Measurements from ENCODE around the gene NGEF. TPM values are rescaled to one million over a fixed set of nuclear protein-coding genes. Genes with fewer than 3 reads are reported as not detected.

Gene NGEF
- total RNA-seq, 1 donor from 2014 or later, result 0.16 TPM

- no peak overlapping the region for H2AFZ ChIP-seq (ENCODE audit: low read depth, low read length)
- DNase-seq (ENCODE audit: low read depth), result no peak
- H3K4me3 Mint-ChIP-seq (ENCODE audit: unreplicated experiment), result no peak overlapping the region
- H3K36me3 ChIP-seq (ENCODE audit: insufficient read depth, low read length), result no peaks in the 10 kb centered on the region
- peaks cover 56% of the 10 kb centered on the region for H3K27me3 Mint-ChIP-seq (ENCODE audit: low read depth, unreplicated experiment)
- H3K4me3 ChIP-seq (ENCODE audit: insufficient read depth, low read depth, low read length), result no peak overlapping the region
- H3K9ac ChIP-seq (ENCODE audit: low read length), result no peak overlapping the region
- H3K27ac Mint-ChIP-seq (ENCODE audit: unreplicated experiment), result no peak overlapping the region
- H3K27me3 ChIP-seq (ENCODE audit: insufficient read depth, low read length), result peaks cover 2% of the 10 kb centered on the region
- H3K4me1 Mint-ChIP-seq (ENCODE audit: low read depth, unreplicated experiment), result no peaks in the 10 kb centered on the region
- H3K4me2 ChIP-seq (ENCODE audit: low read length), result no peak overlapping the region
- H3K9me3 Mint-ChIP-seq (ENCODE audit: unreplicated experiment), result peaks cover 2% of the 10 kb centered on the region
- TF ChIP-seq EZH2 (IDR thresholded peaks at IDR 0.05; ENCODE audit: insufficient read depth, low read length) (no peak), CTCF (IDR thresholded peaks at IDR 0.05; ENCODE audit: insufficient read depth, low read depth, low read length) (no peak)
- FAIRE-seq, result no peak
- no peaks in the 10 kb centered on the region for H3K9me3 ChIP-seq (ENCODE audit: insufficient read depth, low read depth, low read length)
- no peaks in the 10 kb centered on the region for H4K20me1 ChIP-seq (ENCODE audit: insufficient read depth, low read length)
- H3K36me3 Mint-ChIP-seq (ENCODE audit: low read depth, unreplicated experiment), result peaks cover 3% of the 10 kb centered on the region
- no peaks in the 10 kb centered on the region for H3K79me2 ChIP-seq (ENCODE audit: insufficient read depth, low read length)
- H3K4me1 ChIP-seq (ENCODE audit: insufficient read depth, low read length), result no peaks in the 10 kb centered on the region
- no peak overlapping the region for H3K27ac ChIP-seq (ENCODE audit: low read depth, low read length)
Measured at GRCh38 chr2:233007270-233007669, 5.8 kb downstream of the NGEF start.

GRCh38 chr2:233006648-233007047 lies 6.4 kb downstream of the NGEF start:
- no peak overlapping the region for H3K9ac ChIP-seq (ENCODE audit: low read length)
- H3K36me3 ChIP-seq (ENCODE audit: insufficient read depth, low read length), result no peaks in the 10 kb centered on the region
- no peaks in the 10 kb centered on the region for H3K9me3 ChIP-seq (ENCODE audit: insufficient read depth, low read depth, low read length)
- Mint-ChIP-seq H3K4me1 (ENCODE audit: low read depth, unreplicated experiment) (no peaks in the 10 kb centered on the region), H3K4me3 (ENCODE audit: unreplicated experiment) (no peak overlapping the region), H3K9me3 (ENCODE audit: unreplicated experiment) (peaks cover 2% of the 10 kb centered on the region), H3K27ac (ENCODE audit: unreplicated experiment) (no peak overlapping the region), H3K36me3 (ENCODE audit: low read depth, unreplicated experiment) (peaks cover 3% of the 10 kb centered on the region), H3K27me3 (ENCODE audit: low read depth, unreplicated experiment) (peaks cover 50% of the 10 kb centered on the region)
- H3K27me3 ChIP-seq (ENCODE audit: insufficient read depth, low read length), result peaks cover 2% of the 10 kb centered on the region
- H4K20me1 ChIP-seq (ENCODE audit: insufficient read depth, low read length), result no peaks in the 10 kb centered on the region
- no peak overlapping the region for H3K4me3 ChIP-seq (ENCODE audit: insufficient read depth, low read depth, low read length)
- no peak for DNase-seq (ENCODE audit: low read depth)
- H3K4me2 ChIP-seq (ENCODE audit: low read length), result no peak overlapping the region
- H2AFZ ChIP-seq (ENCODE audit: low read depth, low read length), result no peak overlapping the region
- FAIRE-seq, result no peak
- no peaks in the 10 kb centered on the region for H3K79me2 ChIP-seq (ENCODE audit: insufficient read depth, low read length)
- no peaks in the 10 kb centered on the region for H3K4me1 ChIP-seq (ENCODE audit: insufficient read depth, low read length)
- TF ChIP-seq EZH2 (IDR thresholded peaks at IDR 0.05; ENCODE audit: insufficient read depth, low read length), result no peak
- TF ChIP-seq CTCF (IDR thresholded peaks at IDR 0.05; ENCODE audit: insufficient read depth, low read depth, low read length), result no peak
- H3K27ac ChIP-seq (ENCODE audit: low read depth, low read length), result no peak overlapping the region

- H3K4me1 Mint-ChIP-seq (ENCODE audit: low read depth, unreplicated experiment), result no peaks in the 10 kb centered on the region
- TF ChIP-seq EZH2 (IDR thresholded peaks at IDR 0.05; ENCODE audit: insufficient read depth, low read length), result no peak
- TF ChIP-seq CTCF (IDR thresholded peaks at IDR 0.05; ENCODE audit: insufficient read depth, low read depth, low read length), result no peak
- no peaks in the 10 kb centered on the region for H3K9me3 Mint-ChIP-seq (ENCODE audit: unreplicated experiment)
- no peaks in the 10 kb centered on the region for H3K36me3 ChIP-seq (ENCODE audit: insufficient read depth, low read length)
- H4K20me1 ChIP-seq (ENCODE audit: insufficient read depth, low read length), result no peaks in the 10 kb centered on the region
- H3K4me3 Mint-ChIP-seq (ENCODE audit: unreplicated experiment), result no peak overlapping the region
- no peaks in the 10 kb centered on the region for H3K79me2 ChIP-seq (ENCODE audit: insufficient read depth, low read length)
- no peak overlapping the region for H3K4me3 ChIP-seq (ENCODE audit: insufficient read depth, low read depth, low read length)
- peaks cover 2% of the 10 kb centered on the region for H3K27me3 ChIP-seq (ENCODE audit: insufficient read depth, low read length)
- DNase-seq (ENCODE audit: low read depth) (no peak), FAIRE-seq (no peak)
- H2AFZ ChIP-seq (ENCODE audit: low read depth, low read length), result no peak overlapping the region
- H3K4me1 ChIP-seq (ENCODE audit: insufficient read depth, low read length), result no peaks in the 10 kb centered on the region
- H3K27me3 Mint-ChIP-seq (ENCODE audit: low read depth, unreplicated experiment), result peaks cover 46% of the 10 kb centered on the region
- no peak overlapping the region for H3K9ac ChIP-seq (ENCODE audit: low read length)
- no peak overlapping the region for H3K27ac Mint-ChIP-seq (ENCODE audit: unreplicated experiment)
- H3K9me3 ChIP-seq (ENCODE audit: insufficient read depth, low read depth, low read length), result no peaks in the 10 kb centered on the region
- H3K4me2 ChIP-seq (ENCODE audit: low read length), result no peak overlapping the region
- H3K36me3 Mint-ChIP-seq (ENCODE audit: low read depth, unreplicated experiment), result peaks cover 3% of the 10 kb centered on the region
- H3K27ac ChIP-seq (ENCODE audit: low read depth, low read length), result no peak overlapping the region
Measured at GRCh38 chr2:233005096-233005495, 8.0 kb downstream of the NGEF start.
